Measurements from ENCODE around the gene MMP20. TPM values are rescaled to one million over a fixed set of nuclear protein-coding genes. Genes with fewer than 3 reads are reported as not detected.

MMP20 gene
- total and polyA plus RNA-seq, 2 experiments from 2014 or later: not detected

- no peaks in the 10 kb centered on the region for H3K4me1 ChIP-seq (ENCODE audit: insufficient read depth)
- H3F3A ChIP-seq (replicated peaks; ENCODE audit: low read depth): no peaks in the 10 kb centered on the region
- no peak overlapping the region for H3K27ac Mint-ChIP-seq
- H3K27me3 Mint-ChIP-seq (ENCODE audit: insufficient read depth, low read depth, poor library complexity): no peaks in the 10 kb centered on the region
- DNase-seq (ENCODE audit: low spot score): no peak
- no peaks in the 10 kb centered on the region for H4K20me1 ChIP-seq (replicated peaks; ENCODE audit: insufficient read depth)
- no peaks in the 10 kb centered on the region for H3K9me3 Mint-ChIP-seq
- H3K27ac ChIP-seq (ENCODE audit: low read depth): no peak overlapping the region
- H3K9me2 ChIP-seq (ENCODE audit: insufficient read depth): no peaks in the 10 kb centered on the region
- H3K4me3 ChIP-seq: no peak overlapping the region
- TF ChIP-seq EZH2phosphoT487 (IDR thresholded peaks at IDR 0.05; ENCODE audit: unreplicated experiment) (no peak), POLR2AphosphoS5 (IDR thresholded peaks at IDR 0.05; ENCODE audit: low read depth) (no peak), CREB1 (CRISPR knock-in tag; IDR thresholded peaks at IDR 0.05; ENCODE audit: low read depth) (no peak)
- no peaks in the 10 kb centered on the region for H3K79me2 ChIP-seq (replicated peaks; ENCODE audit: insufficient read depth)
- H3K4me2 ChIP-seq: no peak overlapping the region
- no peaks in the 10 kb centered on the region for H3K36me3 ChIP-seq (ENCODE audit: insufficient read depth)
- no peak overlapping the region for H3K4me3 Mint-ChIP-seq
- no peaks in the 10 kb centered on the region for H3K36me3 Mint-ChIP-seq (ENCODE audit: low read depth)
- H2AFZ ChIP-seq: peak overlapping the region; percentile 15; the same call in 1 of the 2 replicates
- no peaks in the 10 kb centered on the region for H3K4me1 Mint-ChIP-seq
- H3K27me3 ChIP-seq (ENCODE audit: insufficient read depth): no peaks in the 10 kb centered on the region
- ATAC-seq: no peak
These were observed 44.8 kb downstream of the MMP20 start for GRCh38 chr11:102580185-102580951.

- H3K4me1 Mint-ChIP-seq: no peaks in the 10 kb centered on the region
- no peak overlapping the region for H3K4me3 ChIP-seq
- no peaks in the 10 kb centered on the region for H3K36me3 ChIP-seq (ENCODE audit: insufficient read depth)
- peaks cover 5% of the 10 kb centered on the region; the same call in 1 of the 2 replicates for H3K9me2 ChIP-seq (ENCODE audit: insufficient read depth)
- no peaks in the 10 kb centered on the region for H4K20me1 ChIP-seq (replicated peaks; ENCODE audit: insufficient read depth)
- no peak for ATAC-seq
- no peak for DNase-seq (ENCODE audit: low spot score)
- H3K9me3 Mint-ChIP-seq: no peaks in the 10 kb centered on the region
- no peak overlapping the region for H3K27ac Mint-ChIP-seq
- no peaks in the 10 kb centered on the region for H3K79me2 ChIP-seq (replicated peaks; ENCODE audit: insufficient read depth)
- H3K4me1 ChIP-seq (ENCODE audit: insufficient read depth): no peaks in the 10 kb centered on the region
- H3F3A ChIP-seq (replicated peaks; ENCODE audit: low read depth): no peaks in the 10 kb centered on the region
- no peaks in the 10 kb centered on the region for H3K36me3 Mint-ChIP-seq (ENCODE audit: low read depth)
- no peak overlapping the region for H3K4me2 ChIP-seq
- no peak overlapping the region for H2AFZ ChIP-seq
- H3K27ac ChIP-seq (ENCODE audit: low read depth): no peak overlapping the region
- no peaks in the 10 kb centered on the region for H3K27me3 Mint-ChIP-seq (ENCODE audit: insufficient read depth, low read depth, poor library complexity)
- H3K27me3 ChIP-seq (ENCODE audit: insufficient read depth): no peaks in the 10 kb centered on the region
- no peak overlapping the region for H3K4me3 Mint-ChIP-seq
- TF ChIP-seq ETS1 (IDR thresholded peaks at IDR 0.05) (no peak), ZNF462 (CRISPR knock-in tag; IDR thresholded peaks at IDR 0.05) (no peak), NANOG (IDR thresholded peaks at IDR 0.05; ENCODE audit: borderline replicate concordance) (no peak), STAT1 (IDR thresholded peaks at IDR 0.05; ENCODE audit: unreplicated experiment) (no peak), REST (IDR thresholded peaks at IDR 0.05; ENCODE audit: unreplicated experiment) (no peak), JUNB (IDR thresholded peaks at IDR 0.05; ENCODE audit: unreplicated experiment) (no peak), ZNF331 (CRISPR knock-in tag; IDR thresholded peaks at IDR 0.05; ENCODE audit: low read depth) (no peak)
These were observed 47.4 kb downstream of the MMP20 start for GRCh38 chr11:102577723-102578122.
